ENCODE measurements around the gene NEURL2. TPM values are rescaled to one million over a fixed set of nuclear protein-coding genes. Genes with fewer than 3 reads are reported as not detected.

Gene NEURL2
- total RNA-seq, 2 donors from 2014 or later: 19.7 to 78.7 TPM

GRCh38 chr20:45899046-45899835, 8.2 kb upstream of the NEURL2 start:
- TF ChIP-seq CTCF (IDR thresholded peaks at IDR 0.05): no peak
- H3K4me1 ChIP-seq (ENCODE audit: control insufficient read depth in 1 of 2, low read depth in 2 of 2): no peaks in the 10 kb centered on the region
- no peak for DNase-seq (ENCODE audit: low spot score)
- peaks cover 33% of the 10 kb centered on the region for H3K36me3 ChIP-seq
- H3K4me3 ChIP-seq: no peak overlapping the region
- no peaks in the 10 kb centered on the region for H3K27me3 ChIP-seq (replicated peaks; ENCODE audit: insufficient read depth)
- H3K27ac ChIP-seq: no peak overlapping the region
- ATAC-seq (ENCODE audit: insufficient number of reproducible peaks, low FRiP score, low read depth): no peak
- no peaks in the 10 kb centered on the region for H3K9me3 ChIP-seq

- ATAC-seq (ENCODE audit: insufficient number of reproducible peaks, low FRiP score, low read depth) (no peak), DNase-seq (ENCODE audit: low spot score) (no peak)
- Histone ChIP-seq H3K27me3 (replicated peaks; ENCODE audit: insufficient read depth) (no peaks in the 10 kb centered on the region), H3K9me3 (no peaks in the 10 kb centered on the region), H3K4me1 (ENCODE audit: control insufficient read depth in 1 of 2, low read depth in 2 of 2) (no peaks in the 10 kb centered on the region), H3K36me3 (peaks cover 38% of the 10 kb centered on the region), H3K4me3 (no peak overlapping the region), H3K27ac (no peak overlapping the region)
- no peak for TF ChIP-seq CTCF (IDR thresholded peaks at IDR 0.05)
Observed at GRCh38 chr20:45898285-45898684, 7.3 kb upstream of the NEURL2 start.

- no peak overlapping the region for H3K27ac ChIP-seq
- H3K36me3 ChIP-seq: peaks cover 38% of the 10 kb centered on the region
- H3K4me1 ChIP-seq (ENCODE audit: control insufficient read depth in 1 of 2, low read depth in 2 of 2): peaks cover 0 to 3% of the 10 kb centered on the region in 2 donors
- TF ChIP-seq CTCF (IDR thresholded peaks at IDR 0.05): no peak
- H3K9me3 ChIP-seq: no peaks in the 10 kb centered on the region
- no peak for DNase-seq (ENCODE audit: low spot score)
- no peak overlapping the region for H3K4me3 ChIP-seq
- no peaks in the 10 kb centered on the region for H3K27me3 ChIP-seq (replicated peaks; ENCODE audit: insufficient read depth)
- ATAC-seq (ENCODE audit: insufficient number of reproducible peaks, low FRiP score, low read depth): no peak
Observed at GRCh38 chr20:45897692-45898091, 6.7 kb upstream of the NEURL2 start.

GRCh38 chr20:45897289-45897688, 6.3 kb upstream of the NEURL2 start:
- no peaks in the 10 kb centered on the region for H3K27me3 ChIP-seq (replicated peaks; ENCODE audit: insufficient read depth)
- peaks cover 38% of the 10 kb centered on the region for H3K36me3 ChIP-seq
- ATAC-seq (ENCODE audit: insufficient number of reproducible peaks, low FRiP score, low read depth) (no peak), DNase-seq (ENCODE audit: low spot score) (no peak)
- H3K9me3 ChIP-seq: no peaks in the 10 kb centered on the region
- TF ChIP-seq CTCF (IDR thresholded peaks at IDR 0.05): no peak
- no peak overlapping the region for H3K27ac ChIP-seq
- peaks cover 2 to 7% of the 10 kb centered on the region in 2 donors for H3K4me1 ChIP-seq (ENCODE audit: control insufficient read depth in 1 of 2, low read depth in 2 of 2)
- no peak overlapping the region for H3K4me3 ChIP-seq

GRCh38 chr20:45896641-45897161, 5.7 kb upstream of the NEURL2 start:
- Histone ChIP-seq H3K4me1 (ENCODE audit: control insufficient read depth in 1 of 2, low read depth in 2 of 2) (peaks cover 7 to 13% of the 10 kb centered on the region in 2 donors), H3K4me3 (no peak overlapping the region), H3K9me3 (no peaks in the 10 kb centered on the region), H3K36me3 (peaks cover 38% of the 10 kb centered on the region), H3K27me3 (replicated peaks; ENCODE audit: insufficient read depth) (no peaks in the 10 kb centered on the region), H3K27ac (no peak overlapping the region)
- no peak for DNase-seq (ENCODE audit: low spot score)
- ATAC-seq (ENCODE audit: insufficient number of reproducible peaks, low FRiP score, low read depth): no peak
- TF ChIP-seq CTCF (IDR thresholded peaks at IDR 0.05): no peak

All from thoracic aorta (tissue), 2 donors.